ENCODE results near the gene LINGO3.
"Not testable (repeated sequence)": the region's sequence is repeated elsewhere in the genome, so short reads cannot be mapped to it uniquely, and the experiment has no call there.

LINGO3 gene, protein sequence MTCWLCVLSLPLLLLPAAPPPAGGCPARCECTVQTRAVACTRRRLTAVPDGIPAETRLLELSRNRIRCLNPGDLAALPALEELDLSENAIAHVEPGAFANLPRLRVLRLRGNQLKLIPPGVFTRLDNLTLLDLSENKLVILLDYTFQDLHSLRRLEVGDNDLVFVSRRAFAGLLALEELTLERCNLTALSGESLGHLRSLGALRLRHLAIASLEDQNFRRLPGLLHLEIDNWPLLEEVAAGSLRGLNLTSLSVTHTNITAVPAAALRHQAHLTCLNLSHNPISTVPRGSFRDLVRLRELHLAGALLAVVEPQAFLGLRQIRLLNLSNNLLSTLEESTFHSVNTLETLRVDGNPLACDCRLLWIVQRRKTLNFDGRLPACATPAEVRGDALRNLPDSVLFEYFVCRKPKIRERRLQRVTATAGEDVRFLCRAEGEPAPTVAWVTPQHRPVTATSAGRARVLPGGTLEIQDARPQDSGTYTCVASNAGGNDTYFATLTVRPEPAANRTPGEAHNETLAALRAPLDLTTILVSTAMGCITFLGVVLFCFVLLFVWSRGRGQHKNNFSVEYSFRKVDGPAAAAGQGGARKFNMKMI

DNA sequence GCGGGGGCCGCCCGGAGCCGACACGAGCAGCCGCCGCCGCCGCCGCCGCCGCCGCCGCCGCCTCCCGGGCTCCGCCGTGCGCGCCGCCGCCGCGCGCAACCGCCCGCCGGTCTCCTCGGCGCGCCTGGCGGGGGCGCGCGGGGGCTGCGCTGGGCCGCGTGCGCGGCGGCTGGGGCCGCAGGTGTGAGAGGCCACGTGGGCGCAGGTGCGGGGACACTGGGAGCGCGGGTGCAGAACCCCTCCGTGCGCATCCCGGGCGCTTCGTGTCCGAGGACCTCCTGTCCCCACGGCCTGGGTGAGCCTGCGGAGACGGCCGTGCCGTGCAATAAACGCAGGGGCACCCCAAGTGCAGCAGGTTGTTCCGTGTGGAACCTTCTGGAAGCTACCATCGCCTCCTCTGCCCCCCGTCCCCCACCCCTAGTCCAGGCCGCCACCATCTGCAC lies at the start of gene LINGO3:
Gene LINGO3, minus strand, starts transcription at position 41 of the 443 bp plus-strand sequence. CDS start 16,378 bp downstream, outside the sequence.
- DNase-seq, result no peak

DNA sequence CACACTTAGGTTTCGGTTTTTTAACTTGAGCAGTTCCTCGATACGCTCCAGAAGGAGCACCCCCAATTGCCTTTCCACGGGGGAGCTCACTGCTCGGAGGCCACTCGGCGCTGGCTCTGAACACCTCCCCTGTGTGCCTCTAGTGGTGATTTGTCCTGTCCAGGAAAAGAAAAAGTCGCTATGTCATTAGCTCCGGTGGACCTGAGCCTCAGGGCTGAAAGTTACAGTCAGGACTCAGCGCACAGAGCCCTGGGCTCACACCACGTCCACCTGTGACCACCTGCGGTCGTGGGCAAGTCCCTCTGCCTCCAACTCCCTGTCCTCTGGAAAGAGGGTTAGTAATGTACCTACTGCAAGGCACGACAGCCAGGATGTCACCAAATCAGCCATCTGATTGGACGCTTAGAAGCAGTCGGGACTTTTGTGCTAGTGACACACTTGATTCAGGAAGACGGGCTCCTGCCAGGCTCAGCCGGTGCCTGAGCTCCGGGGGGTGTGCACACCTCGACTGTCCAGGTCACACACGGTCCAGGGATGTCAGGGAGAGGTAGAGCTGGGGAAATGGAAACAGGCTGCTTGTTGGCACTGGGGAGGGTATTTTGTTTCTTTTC lies 48.2 kb upstream of the LINGO3 start:
- no peak for DNase-seq

DNA sequence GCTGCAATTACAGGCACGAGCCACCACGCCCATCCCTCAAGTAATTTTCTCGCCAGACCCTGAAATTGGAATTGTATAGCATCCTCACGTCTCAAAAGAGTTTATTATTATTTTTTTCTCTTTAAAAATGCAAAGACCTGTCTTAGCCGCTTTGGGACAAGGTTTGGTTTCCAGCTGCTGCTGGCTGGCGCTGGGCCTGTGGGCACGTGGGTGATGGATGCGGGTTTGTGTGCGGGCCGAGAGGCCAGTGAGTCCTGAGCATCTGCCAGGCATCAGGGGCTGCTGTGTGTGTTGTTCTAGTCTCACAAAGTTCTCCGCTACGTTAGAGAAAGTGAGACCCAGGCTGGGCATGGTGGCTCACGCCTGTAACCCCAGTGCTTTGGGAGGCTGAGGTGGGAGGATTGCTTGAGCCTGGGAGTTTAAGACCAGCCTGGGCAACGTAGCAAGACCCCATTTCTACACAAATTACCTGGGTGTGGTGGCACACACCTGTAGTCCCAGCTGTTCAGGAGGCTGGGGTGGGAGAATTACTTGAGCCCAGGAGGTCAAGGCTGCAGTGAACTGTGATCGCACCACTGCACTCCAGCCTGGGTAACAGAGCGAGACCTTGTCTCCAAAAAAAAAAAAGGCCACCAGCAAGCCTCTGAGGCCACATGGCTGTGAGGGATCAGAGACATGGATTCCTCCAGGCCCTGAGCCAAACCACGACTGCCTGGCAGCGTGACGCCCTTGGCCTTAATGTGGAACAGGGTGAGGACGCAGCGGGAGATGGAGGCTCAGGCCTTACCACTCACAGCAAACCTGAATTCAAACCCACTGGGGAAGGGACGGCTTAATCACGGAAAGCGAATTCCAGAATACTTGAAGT lies 47.4 kb upstream of the LINGO3 start:
- no peak for DNase-seq

DNA sequence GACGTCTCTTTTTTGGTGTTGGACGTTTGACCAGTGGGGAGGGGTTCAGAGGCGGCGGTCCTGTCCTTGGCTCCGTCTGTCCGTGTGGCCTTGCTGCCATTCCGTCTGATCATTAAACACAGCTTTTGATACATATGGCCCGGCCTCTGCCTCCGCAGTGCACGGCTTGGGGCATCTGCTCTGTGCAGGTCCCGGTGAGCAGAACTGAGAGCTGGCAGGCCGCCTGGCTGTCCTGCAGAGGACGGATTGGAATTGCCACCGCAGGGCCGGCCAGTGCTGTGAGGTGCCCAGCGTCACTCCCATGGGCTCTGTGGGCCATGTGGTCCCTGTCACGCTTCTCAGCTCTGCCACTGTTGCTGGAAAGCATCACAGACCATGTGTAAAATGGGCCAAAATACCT lies 46.7 kb upstream of the LINGO3 start:
- no peak for DNase-seq

DNA sequence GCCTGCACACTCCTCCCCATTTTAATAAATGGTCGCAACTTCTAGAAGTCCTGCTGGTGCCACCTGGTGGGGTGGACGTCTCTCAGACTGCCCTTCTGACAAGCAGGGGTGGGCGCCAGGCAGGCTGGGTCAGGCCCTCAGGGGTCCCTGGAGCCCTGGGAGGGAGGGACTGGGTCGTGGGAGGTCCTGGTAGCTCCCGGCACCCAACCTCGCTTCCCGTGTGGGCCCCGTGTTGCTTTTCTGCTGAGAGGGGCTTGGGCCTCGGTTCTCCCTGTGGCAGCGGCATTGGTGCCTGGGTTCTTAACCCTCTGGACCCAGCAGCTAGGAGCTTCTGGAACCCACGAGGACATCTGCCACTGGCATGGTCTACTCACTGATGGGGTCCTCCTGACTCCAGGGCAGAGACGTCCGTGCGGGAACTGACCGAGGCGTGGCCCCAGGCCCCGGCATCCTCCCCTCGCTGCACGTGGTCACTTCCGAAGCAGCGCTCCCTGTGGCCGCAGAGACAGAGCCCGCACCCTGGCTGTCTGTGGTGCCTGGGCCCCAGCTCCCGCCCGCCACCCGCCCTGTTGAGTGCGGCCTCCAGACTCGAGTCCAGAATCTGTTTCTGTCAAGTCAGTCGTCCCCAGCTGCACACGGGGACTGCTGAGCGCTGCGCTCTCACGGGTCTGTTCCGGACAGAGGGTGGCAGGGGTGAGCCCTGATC lies 46.1 kb upstream of the LINGO3 start:
- no peak for DNase-seq

DNA sequence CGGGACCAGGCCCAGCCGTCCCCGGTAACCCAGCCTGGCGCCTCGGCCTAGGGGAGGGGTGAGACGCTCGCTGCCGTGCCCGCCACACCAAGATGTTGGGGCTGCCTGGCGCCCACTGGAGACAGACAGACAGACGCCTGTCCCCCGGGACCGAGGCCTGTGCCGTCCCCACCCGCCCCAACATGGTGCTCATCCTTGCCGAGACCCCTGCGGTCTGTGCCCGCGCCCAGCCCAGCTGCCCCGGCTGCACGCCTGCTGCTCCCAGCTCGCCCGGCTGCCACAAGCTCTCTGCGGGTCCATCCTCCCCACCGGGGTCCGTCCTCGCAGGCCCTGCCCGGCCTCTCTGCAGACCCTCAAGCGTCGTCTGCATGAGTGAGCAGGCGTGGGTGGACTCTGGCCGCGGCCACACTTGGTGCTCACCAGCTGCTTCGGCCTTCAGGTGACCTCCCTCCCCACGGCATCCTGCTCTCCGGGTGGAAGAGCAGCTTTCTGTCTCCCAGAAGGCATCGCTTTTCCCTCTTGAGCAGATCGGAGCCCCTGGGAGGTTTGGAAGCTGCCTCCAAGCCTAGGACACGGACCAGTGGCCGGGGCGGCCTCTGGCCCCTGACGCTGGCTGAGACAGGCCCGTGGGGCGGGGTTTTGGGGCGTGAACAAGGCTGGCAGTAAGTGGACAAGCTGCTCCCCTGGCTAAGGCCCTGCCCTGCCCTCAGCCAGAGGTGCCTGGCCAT lies 45.4 kb upstream of the LINGO3 start:
- no peak for DNase-seq

DNA sequence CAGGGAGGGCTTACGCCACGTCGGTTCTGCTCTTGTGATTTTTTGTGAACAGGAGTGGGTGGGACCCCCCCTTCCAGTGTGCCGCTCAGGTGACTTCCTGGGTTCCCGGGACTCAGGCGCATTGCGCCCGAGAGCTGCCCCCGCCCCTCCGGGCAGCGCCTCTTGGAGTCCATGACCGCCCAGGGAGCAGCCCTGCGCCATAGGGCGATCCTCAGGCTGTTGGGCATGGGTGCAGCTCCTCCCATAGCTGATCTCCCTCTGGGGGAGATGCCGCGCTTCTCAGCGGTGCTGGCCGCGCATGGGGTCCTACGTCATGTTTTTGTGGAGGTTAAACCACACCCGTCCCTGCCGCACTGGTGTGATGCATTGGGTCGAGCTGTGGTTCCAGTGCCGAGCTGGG lies 44.2 kb upstream of the LINGO3 start:
- DNase-seq, result no peak

DNA sequence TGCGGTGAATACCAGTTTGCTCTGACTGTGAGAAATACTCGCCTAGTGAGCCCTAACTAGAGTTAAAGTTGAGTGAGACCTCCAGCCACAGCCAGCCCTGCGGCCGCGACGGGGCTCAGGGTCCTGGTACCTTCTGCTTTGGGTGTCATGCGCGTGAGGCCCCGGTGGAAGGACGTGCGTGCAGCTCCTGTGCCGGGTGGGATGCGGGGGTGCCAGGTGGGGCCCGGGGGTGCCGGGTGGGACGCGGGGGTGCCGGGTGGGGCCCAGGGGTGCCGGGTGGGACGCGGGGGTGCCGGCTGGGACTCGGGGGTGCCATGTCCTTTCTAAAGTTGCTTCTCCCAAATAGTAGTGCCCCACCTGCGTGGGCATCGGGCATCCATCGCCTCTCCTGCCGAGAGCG lies 43.6 kb upstream of the LINGO3 start:
- no peak for DNase-seq

DNA sequence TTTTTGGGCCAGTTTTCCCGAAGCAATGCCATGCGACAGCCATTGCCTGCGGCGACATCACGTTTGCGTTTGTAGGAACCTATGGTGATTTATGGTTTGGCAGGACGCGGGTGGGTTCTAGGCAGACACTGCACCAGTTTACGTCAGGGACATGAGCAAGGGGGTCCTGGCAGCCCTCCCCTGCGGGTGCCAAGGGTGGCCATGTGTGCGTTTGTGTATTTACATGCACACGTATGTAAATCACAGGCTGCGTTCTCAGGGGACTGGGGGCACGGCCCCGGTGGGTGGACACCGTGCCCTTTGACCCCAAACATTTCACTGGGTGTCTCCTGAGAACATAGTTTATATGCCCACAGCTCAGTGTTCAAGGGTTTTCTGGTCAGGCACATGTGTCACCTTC lies 42.7 kb upstream of the LINGO3 start:
- no peak for DNase-seq

DNA sequence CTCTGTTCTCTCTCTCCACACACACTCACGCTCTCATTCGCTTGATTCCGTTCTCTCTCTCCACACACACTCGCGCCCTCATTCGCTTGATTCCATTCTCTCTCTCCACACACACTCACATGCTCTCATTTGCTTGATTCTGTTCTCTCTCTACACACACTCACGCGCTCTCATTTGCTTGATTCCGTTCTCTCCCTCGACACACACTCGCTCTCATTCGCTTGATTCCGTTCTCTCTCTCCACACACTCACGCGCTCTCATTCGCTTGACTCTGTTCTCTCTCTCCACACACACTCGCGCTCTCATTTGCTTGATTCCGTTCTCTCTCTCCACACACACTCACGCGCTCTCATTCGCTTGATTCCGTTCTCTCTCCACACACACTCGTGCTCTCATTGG lies 41.9 kb upstream of the LINGO3 start:
- not testable (repeated sequence) for DNase-seq

DNA sequence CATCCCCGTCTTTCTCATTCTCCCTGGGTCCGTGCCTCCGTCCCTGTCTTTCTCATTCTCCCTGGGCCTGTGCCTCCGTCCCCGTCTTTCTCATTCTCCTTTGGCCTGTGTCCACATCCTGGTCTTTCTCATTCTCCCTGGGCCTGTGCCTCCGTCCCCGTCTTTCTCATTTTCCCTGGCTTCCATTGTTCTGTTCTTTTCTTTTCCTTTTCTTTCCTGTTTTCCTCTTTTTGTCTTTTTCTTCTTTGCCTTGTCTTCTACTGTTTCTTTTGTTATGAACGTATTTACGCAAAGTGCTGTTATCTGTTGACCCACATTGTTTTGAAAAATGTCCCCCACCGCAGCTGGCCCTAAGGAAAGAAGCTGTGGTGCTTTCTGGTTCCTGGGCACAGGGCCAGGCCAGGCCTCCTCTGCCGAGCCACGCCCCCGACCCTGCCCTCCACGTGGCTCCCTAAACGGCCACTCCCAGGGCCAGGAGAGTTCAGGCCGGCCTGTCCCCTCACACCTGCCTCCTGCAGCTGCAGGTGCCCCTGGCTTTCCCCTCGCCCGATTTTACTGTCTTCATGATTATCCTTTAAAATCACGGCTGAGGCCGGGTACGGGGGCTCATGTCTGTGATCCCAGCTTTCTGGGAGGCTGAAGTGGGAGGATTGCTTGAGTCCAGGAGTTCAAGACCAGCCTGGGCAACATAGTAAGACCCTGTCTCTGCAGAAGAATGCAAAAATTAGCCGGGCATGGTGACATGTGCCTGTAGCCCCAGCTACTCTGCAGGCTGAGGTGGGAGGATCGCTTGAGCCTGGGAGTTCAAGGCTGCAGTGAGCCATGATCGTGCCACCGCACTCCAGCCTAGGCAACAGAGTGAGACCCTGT lies 38.1 kb upstream of the LINGO3 start:
- peak; percentile 37 for DNase-seq

DNA sequence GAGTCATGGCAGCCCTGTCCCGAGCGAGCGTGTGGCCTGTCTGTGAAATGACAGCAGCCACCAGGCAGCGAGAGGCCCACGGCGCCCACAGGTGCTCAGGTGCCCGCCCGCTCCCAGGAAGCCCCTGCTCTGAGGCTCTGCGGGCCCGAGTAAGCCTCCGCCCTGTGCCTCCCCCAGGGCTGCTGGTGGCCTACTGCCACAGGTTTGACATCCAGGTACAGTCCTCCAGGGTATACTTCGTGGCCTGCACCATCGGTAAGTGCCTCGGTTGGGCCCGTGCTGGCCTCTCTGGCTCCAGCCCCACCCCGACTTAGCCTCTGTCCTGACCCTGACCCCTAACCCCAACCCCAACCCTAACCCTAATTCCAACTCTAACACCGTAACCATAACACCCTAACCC lies 37.1 kb upstream of the LINGO3 start:
- DNase-seq, result no peak

DNA sequence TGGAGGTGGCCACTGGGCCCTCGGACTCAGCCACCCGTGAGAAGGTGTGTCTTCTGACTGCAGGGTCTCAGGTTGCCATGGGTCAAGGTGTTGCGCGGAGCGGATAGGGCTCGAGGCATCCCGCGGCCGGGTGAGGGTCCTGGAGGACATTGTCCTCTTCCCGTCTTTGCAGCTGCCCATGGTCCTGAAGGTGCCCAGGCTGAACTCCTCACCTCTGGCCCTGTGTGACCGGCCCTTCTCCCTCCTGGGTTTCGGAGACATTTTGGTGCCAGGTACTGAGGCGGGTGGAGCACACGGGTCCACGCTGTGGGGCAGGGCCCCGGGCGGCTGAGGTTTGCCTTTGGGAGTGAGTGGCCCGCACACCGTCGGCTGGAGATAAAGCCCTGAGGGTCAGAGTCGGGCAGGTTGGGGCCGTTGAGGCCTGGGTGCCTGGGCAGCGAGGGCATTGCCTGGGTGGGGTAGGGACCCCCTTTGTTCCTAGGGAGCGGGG lies 36.5 kb upstream of the LINGO3 start:
- no peak for DNase-seq

DNA sequence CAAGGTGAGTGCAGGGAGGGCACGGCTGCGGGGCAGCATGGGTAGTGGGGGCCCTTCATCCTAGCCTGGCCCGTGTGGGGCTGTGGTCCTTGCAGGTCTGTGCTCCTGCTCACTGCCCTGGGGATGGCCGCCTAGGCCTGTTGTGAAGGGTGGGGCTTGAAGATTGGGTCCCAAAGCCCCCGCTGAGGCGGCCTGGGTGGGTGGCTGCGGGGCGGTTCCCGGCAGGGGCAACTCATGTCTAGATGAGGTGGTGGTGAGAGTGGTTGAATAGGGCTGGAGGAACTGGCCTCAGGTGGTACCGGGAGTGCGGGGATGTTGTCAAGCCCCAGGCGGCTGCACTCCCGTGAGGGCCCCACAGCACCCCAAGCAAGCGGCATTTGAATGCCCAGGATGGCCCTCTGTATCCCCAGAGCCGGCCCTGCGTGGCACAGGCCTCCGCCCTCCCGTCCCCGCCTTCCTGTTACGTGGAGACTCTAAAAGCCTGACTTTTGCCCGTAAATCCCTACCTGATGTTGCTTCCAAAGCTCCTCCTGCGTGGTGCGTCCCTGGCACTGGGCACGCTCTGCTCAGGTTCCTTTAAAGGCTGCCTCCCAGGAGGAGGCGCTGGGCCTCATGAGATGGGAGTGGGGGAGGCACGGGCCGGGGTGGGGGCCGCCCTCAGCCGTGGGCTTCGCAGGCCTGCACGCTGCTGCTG lies 35.5 kb upstream of the LINGO3 start:
- DNase-seq, result no peak

DNA sequence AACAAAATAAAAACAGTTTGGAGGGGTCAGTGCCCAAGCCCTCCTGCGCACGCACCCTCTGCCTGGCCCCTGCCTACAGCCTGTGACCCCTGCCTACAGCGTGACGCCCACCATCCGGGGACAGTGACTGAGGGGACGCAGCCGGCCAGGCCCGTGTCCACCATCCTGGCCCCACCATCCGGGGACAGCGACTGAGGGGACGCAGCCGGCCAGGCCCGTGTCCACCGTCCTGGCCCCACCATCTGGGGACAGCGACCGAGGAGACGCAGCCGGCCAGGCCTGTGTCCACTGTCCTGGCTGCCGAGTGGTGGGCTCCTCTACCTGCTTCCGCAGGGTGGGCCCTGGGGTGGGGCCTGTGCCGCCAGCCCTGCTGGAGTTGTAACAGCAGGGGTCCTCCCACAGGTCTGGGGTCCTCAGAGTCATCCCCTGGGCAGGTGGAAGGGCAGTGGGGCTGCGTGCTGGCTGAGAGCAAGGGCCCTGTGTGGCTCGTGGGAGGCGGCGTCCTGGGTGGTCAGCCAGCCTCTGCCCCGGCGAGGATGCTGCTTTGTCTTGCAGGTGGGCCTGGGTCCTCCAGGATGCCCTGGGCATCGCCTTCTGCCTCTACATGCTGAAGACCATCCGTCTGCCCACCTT lies 34.8 kb upstream of the LINGO3 start:
- no peak for DNase-seq

DNA sequence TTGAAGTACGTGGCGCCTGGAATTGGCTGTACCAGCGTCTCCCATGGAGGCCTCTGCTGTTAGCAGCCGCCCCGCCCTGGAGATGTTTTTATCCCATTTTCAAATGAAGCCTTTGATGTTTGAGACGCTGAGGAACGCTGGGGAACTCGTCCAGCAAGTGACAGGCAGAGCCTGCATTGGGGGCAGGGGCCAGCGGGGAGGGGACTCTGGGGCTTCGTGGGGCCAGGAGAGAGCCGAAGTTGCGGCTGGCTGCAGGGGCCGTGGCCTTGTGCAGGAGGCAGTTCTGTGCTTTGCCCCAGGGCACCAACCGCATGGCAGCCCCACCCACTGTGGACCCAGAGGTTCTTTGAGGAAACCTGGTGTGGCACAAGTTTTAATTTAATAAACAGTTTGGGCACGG lies 34.0 kb upstream of the LINGO3 start:
- no peak for DNase-seq

DNA sequence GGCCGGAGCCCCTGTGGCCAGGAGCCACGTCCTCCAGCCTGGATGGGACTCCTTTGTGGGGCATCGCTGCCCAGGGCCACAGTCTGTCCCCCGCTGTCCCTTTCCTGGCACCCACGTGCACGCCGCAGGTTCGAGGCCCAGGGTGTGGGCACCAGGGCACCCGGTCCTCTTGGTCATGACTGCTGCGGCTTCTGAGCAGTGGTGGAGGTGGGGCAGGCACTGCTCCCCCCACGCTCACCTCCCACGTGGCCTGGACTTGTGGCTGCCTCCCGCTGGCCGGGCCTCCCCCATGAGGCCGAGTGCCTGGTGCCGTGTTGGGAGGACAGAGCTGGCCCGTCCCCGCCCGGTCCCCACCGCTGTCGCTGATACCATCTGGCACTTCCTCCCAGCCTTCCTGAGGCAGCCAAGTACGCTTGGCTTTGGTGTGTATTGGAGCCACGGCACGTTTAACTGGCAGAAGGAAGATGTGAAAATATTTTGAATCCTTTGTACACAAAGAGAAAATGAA lies 33.3 kb upstream of the LINGO3 start:
- DNase-seq, result no peak

DNA sequence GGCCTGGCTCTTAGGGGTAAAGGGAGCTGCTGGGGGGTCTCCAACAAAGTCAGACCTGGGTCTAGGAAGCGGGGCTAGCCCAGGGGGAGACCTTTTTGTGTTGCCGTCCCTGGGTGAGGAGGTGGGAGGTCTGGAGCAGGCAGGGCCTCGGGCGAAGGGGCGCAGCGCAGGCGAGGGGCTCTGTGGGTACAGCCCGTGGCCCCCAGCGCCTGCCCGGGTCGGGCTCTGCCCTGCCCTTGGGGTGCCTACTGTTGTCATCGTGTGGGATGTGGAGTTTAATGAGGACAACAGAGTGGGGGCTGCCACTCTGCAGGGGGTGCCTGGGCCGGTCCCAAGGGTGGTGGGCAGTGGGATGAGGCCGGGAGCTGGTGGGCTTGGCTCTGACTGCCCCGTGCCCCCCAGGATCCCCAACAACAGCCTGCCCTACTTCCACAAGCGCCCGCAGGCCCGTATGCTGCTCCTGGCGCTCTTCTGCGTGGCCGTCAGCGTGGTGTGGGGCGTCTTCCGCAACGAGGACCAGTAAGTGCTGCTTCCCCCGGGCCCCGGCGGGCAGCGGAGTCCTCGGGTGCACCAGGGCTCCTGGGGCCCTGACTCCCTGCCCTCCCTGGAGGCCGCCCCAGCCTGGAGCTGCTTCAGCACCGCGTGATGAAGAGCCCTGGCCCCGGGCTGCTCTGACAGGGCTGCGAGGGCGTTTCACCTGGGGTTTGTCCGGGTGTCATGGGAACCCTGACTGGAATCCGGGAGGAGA lies 32.7 kb upstream of the LINGO3 start:
- no peak for DNase-seq

All from DMS79 (cell line).